Psoas muscle (tissue), 8 donors: ENCODE data around the gene TSPAN11. TPM values are rescaled to one million over a fixed set of nuclear protein-coding genes. Genes with fewer than 3 reads are reported as not detected.

Experiments used
- ATAC-seq, 4 donors: fragments of 200-7000 bp; cut with Tn5 transposase; one replicate each; pipeline ENCODE4 v1.9.1; 2020; ENCODE audit warnings: moderate library complexity in 3 of 4, mild to moderate bottlenecking in 2 of 4
- DNase-seq, 2 donors: peaks; one replicate each; pipeline ENCODE4 v3.0.0-alpha.2; 2020
- H3K27ac ChIP-seq: fragments of 200-600 bp; one replicate; pipeline ENCODE4 v1.8.0; 2022
- H3K27me3 ChIP-seq, 3 donors: fragments of 200-600 bp in 1 of 3; one replicate each; pipeline versions ENCODE4 v1.6.1 to v1.8.0; 2013 to 2022; ENCODE audit warnings: low read length in 2 of 3, mild to moderate bottlenecking in 2 of 3, moderate library complexity in 1 of 3; ENCODE audit not compliant: insufficient read depth in 3 of 3
- H3K36me3 ChIP-seq, 2 donors: fragments of 200-600 bp in 1 of 2; one replicate each; pipeline versions ENCODE4 v1.6.1 to v1.8.0; 2013 to 2022; ENCODE audit warnings: low read depth in 1 of 2, mild to moderate bottlenecking in 1 of 2, moderate library complexity in 1 of 2; ENCODE audit not compliant: insufficient read depth in 1 of 2
- H3K4me1 ChIP-seq: fragments of 200-600 bp; one replicate; pipeline ENCODE4 v1.8.0; 2022
- H3K4me3 ChIP-seq: fragments of 200-600 bp; one replicate; pipeline ENCODE4 v1.8.0; 2022; ENCODE audit warnings: mild to moderate bottlenecking
- H3K9me3 ChIP-seq: fragments of 200-600 bp; one replicate; pipeline ENCODE4 v1.8.0; 2022
- WGBS, 3 donors: extraction: QIAGEN DNeasy Blood & Tissue Kit; methylation state at CpG; one replicate each; pipeline versions ENCODE4 v1.1.6 to v1.1.7; 2013; 5-methylcytosine and 5-hydroxymethylcytosine counted together
- intact Hi-C, 2 donors: fragments of 100-400 bp; cut with DNase I; formaldehyde crosslinking; loops; one replicate each; pipeline versions ENCODE4 v1.11.0 to v1.14.2; 2022
- polyA plus RNA-seq, 3 donors: library from polyadenylated mRNA; stranded (reverse); fragments of 200-250 nt; gene quantifications; one replicate each; pipeline ENCODE4 v1.2.3, GENCODE V29; 2013
- total RNA-seq, 4 donors: library from RNA; stranded (reverse); fragmentation: NEBNext Ultra II Directional in 2 of 4; extraction: Animal tissue kit (Norgen Biotek cat#: 25700) in 2 of 4; gene quantifications; one replicate each; pipeline versions ENCODE4 v1.2.1 to v1.2.4, GENCODE V29; 2021 to 2023
- TF ChIP-seq, protein P1 (sequence below): fragments of 200-600 bp; IDR thresholded peaks from one replicate; pipeline ENCODE4 v1.8.0; 2022; ENCODE audit warnings: antibody characterized with exemption
- donor health status: healthy with polysubstance abuse.
- donor health status: DM: no; HTN: no; CAD: no; lungs with moderate emphysema.
- donor health status: Bipolar disorder and iron deficiency.
- donor health status: healthy.
- donor health status: DM: yes; HTN: yes; CAD: no.
- donor health status: DM: no; HTN: no; CAD: no.
- donor health status: DM: no; HTN: no; CAD: no.
- donor health status: DM: yes; HTN: yes; CAD: no.

The TSPAN11 gene
- total and polyA plus RNA-seq, 7 donors: 0.05 to 0.24 (median 0.14) TPM; not detected in 1

DNA sequence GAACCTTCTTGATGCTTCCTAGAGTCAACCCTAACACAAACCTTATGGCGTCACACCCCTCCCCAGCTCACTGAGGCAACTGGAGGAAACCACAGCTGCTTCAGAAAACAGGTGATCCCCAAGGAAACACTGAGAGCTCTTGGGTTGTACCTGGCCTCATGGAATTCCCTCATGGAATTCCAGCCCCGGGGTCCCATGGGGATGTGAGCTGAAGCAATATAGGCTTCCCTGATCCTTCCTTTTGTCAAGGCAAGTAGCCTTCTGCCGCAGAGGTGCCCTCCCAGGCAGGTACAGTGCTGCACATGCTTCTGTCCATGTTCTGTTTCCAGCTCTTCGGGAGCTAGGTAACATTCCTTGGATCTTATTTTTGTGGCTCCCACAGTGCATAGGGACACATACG lies 47.3 kb downstream of the TSPAN11 start:
- no peak overlapping the region for H3K4me3 ChIP-seq
- DNase-seq (peak in 1 of 2 donors; percentile 17), ATAC-seq (no peak)
- TF ChIP-seq, protein P1, sequence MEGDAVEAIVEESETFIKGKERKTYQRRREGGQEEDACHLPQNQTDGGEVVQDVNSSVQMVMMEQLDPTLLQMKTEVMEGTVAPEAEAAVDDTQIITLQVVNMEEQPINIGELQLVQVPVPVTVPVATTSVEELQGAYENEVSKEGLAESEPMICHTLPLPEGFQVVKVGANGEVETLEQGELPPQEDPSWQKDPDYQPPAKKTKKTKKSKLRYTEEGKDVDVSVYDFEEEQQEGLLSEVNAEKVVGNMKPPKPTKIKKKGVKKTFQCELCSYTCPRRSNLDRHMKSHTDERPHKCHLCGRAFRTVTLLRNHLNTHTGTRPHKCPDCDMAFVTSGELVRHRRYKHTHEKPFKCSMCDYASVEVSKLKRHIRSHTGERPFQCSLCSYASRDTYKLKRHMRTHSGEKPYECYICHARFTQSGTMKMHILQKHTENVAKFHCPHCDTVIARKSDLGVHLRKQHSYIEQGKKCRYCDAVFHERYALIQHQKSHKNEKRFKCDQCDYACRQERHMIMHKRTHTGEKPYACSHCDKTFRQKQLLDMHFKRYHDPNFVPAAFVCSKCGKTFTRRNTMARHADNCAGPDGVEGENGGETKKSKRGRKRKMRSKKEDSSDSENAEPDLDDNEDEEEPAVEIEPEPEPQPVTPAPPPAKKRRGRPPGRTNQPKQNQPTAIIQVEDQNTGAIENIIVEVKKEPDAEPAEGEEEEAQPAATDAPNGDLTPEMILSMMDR: no peak
- WGBS, 3 donors: 85 to 87% (median 86%) methylated on average over 5 of the region's 5 CpGs
- no peaks in the 10 kb centered on the region for H3K4me1 ChIP-seq
- no peaks in the 10 kb centered on the region for H3K36me3 ChIP-seq
- intact Hi-C loops: no loop called here
- H3K9me3 ChIP-seq: no peaks in the 10 kb centered on the region
- H3K27ac ChIP-seq: no peak overlapping the region
- peaks cover 0 to 3% (median 0%) of the 10 kb centered on the region in 3 donors for H3K27me3 ChIP-seq

GRCh38 chr12:30974746-30975500 lies 48.4 kb downstream of the TSPAN11 start:
- ATAC-seq (no peak), DNase-seq (peak in 1 of 2 donors; percentile 17)
- Histone ChIP-seq H3K4me3 (no peak overlapping the region), H3K27ac (no peak overlapping the region), H3K9me3 (no peaks in the 10 kb centered on the region), H3K4me1 (no peaks in the 10 kb centered on the region), H3K36me3 (no peaks in the 10 kb centered on the region), H3K27me3 (peaks cover 0 to 4% (median 0%) of the 10 kb centered on the region in 3 donors)
- TF ChIP-seq, protein P1: no peak
- WGBS, 3 donors: 90 to 92% (median 91%) methylated on average over 18 to 20 of the region's 20 CpGs
- intact Hi-C loops: loop anchor here in 1 of 2 donors (5.0 kb wide), 1 partner anchor 1672 kb away; no protein-coding TSS in a partner anchor

DNA sequence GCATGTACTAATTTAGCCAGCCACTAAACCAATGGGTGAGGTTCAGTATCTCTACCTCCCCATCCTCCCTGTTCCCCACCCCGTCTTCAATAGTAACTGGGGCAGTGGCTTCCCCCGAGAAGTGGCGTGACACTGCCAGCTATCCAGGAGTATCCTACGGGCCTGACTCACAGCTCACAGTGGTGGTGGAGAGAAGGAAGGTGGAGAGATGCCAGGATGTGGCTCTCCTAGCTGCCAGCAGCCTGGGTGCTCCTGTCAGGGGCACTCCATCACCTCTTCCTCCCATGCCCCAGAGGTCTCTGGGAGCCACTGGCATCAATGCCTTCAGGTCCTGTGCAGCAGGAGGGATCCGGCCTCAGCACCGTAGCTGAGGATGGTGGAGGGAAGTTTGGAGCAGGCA lies 49.0 kb downstream of the TSPAN11 start:
- Histone ChIP-seq H3K4me1 (no peaks in the 10 kb centered on the region), H3K27ac (no peak overlapping the region), H3K4me3 (no peak overlapping the region), H3K9me3 (no peaks in the 10 kb centered on the region), H3K27me3 (peaks cover 0 to 4% (median 0%) of the 10 kb centered on the region in 3 donors), H3K36me3 (no peaks in the 10 kb centered on the region)
- no peak for ATAC-seq
- DNase-seq: no peak
- TF ChIP-seq, protein P1: no peak
- 83 to 89% (median 86%) methylated on average over 6 of the region's 6 CpGs for WGBS, 3 donors
- intact Hi-C loops: loop anchor here in 1 of 2 donors (5.0 kb wide), 1 partner anchor 1672 kb away; no protein-coding TSS in a partner anchor

GRCh38 chr12:30976206-30976605 lies 49.7 kb downstream of the TSPAN11 start:
- Histone ChIP-seq H3K4me1 (no peaks in the 10 kb centered on the region), H3K27me3 (peaks cover 0 to 4% (median 0%) of the 10 kb centered on the region in 3 donors), H3K9me3 (no peaks in the 10 kb centered on the region), H3K4me3 (no peak overlapping the region), H3K36me3 (no peaks in the 10 kb centered on the region), H3K27ac (no peak overlapping the region)
- intact Hi-C loops: loop anchor here in 1 of 2 donors (5.0 kb wide), 1 partner anchor 1671 kb away; no protein-coding TSS in a partner anchor
- ATAC-seq: no peak
- TF ChIP-seq, protein P1: no peak
- no peak for DNase-seq
- WGBS, 3 donors: 75 to 81% (median 79%) methylated on average over 7 of the region's 7 CpGs
